GM12874 (cell line): ENCODE data around the gene PRDX6.

ENCODE experiments used
- TF ChIP-seq, protein P1 (sequence below): IDR thresholded peaks from 2 replicates; pipeline ENCODE4 v1.5.1; 2011; ENCODE audit warnings: low read depth, mild to moderate bottlenecking, control low read depth, low read length, moderate library complexity; ENCODE audit not compliant: insufficient read depth

The PRDX6 gene

DNA sequence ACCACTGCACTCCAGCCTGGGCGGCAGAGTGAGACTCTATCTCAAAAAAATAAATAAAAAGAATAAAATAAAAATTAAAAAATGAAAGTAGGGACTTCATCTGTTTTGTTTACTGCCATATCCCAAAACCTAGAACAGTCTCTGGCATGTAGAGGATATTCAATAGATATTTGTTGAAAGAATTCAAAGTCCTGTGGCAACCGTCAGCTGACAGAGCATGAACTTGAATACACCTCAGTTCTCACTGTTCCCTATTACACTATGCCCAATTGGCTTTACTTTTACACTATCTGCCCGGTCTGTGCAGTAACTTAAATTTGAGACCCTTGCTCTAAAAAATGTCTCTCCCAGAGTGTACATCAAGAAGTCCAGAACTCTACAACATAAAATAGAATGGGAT, 46.2 kb downstream of the PRDX6 start:
- TF ChIP-seq, protein P1, sequence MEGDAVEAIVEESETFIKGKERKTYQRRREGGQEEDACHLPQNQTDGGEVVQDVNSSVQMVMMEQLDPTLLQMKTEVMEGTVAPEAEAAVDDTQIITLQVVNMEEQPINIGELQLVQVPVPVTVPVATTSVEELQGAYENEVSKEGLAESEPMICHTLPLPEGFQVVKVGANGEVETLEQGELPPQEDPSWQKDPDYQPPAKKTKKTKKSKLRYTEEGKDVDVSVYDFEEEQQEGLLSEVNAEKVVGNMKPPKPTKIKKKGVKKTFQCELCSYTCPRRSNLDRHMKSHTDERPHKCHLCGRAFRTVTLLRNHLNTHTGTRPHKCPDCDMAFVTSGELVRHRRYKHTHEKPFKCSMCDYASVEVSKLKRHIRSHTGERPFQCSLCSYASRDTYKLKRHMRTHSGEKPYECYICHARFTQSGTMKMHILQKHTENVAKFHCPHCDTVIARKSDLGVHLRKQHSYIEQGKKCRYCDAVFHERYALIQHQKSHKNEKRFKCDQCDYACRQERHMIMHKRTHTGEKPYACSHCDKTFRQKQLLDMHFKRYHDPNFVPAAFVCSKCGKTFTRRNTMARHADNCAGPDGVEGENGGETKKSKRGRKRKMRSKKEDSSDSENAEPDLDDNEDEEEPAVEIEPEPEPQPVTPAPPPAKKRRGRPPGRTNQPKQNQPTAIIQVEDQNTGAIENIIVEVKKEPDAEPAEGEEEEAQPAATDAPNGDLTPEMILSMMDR = no peak

DNA sequence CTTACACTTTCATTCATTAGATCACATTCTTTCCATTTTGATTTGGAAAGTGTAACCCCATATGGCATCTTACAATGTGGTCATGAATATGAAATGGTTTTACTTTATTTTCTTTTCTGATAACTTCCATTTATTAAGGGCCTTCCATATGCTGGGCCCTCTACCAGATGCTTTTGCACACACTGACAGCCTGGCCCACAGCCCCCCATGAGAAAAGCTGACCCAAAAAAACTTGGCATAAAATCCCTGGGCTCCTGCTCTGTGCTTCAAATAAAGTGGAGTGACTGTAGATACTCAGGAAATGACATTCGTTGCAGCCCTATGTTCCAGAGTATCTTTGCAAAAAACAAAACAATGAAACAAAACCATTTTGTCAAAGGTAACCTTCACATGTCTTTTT, 48.8 kb downstream of the PRDX6 start:
- TF ChIP-seq, protein P1 = no peak

DNA sequence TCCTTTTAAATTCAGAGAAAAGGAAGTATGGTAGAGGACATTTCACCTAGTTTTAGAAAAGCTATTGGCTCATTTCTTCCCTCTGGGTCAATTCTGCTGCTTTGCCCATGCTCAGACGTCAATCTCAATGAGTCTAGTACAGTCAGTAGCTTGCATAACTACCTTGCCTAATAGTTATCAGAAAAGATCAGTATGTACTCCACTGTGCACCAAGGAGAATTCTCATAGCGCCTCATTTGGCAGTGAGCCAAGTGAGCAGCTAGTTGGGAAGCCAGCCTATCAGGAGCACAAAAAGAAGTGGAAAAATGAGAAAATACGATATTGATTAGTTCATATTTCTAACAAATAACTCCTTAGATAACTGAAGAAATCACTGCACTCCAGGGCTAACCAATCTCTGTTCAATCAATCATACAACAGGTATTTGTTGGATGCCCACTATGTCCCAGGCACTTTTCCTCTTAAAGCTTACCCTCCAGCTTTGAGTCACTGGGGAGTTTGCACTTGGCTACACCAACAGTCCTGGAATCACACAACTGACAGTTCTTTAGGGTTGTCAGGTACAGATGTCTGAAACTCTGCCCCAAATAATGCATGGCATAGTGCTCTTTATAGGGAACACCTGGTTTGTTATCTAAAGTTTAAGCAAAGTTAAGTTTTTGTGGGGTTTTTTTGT, 50.2 kb downstream of the PRDX6 start:
- TF ChIP-seq, protein P1 = no peak

DNA sequence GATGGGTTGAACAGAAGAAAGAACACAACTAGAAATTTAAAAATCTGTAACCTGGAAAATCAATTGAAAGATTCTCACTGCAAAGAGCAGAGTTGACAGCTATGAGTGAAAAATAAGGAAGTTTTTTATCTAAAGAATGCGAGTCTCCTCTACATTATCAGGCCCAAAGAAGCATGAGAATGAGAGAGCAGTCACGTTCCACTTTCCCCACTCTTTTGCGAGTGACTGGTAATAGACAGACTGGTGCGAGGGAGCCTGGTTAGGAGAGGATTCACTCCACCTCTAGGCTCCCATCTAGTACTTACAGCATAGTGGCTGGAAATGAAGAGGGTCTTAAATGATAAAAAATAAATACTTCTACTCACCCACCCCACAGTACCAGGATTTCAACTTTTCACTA, 52.0 kb downstream of the PRDX6 start:
- TF ChIP-seq, protein P1 = no peak

DNA sequence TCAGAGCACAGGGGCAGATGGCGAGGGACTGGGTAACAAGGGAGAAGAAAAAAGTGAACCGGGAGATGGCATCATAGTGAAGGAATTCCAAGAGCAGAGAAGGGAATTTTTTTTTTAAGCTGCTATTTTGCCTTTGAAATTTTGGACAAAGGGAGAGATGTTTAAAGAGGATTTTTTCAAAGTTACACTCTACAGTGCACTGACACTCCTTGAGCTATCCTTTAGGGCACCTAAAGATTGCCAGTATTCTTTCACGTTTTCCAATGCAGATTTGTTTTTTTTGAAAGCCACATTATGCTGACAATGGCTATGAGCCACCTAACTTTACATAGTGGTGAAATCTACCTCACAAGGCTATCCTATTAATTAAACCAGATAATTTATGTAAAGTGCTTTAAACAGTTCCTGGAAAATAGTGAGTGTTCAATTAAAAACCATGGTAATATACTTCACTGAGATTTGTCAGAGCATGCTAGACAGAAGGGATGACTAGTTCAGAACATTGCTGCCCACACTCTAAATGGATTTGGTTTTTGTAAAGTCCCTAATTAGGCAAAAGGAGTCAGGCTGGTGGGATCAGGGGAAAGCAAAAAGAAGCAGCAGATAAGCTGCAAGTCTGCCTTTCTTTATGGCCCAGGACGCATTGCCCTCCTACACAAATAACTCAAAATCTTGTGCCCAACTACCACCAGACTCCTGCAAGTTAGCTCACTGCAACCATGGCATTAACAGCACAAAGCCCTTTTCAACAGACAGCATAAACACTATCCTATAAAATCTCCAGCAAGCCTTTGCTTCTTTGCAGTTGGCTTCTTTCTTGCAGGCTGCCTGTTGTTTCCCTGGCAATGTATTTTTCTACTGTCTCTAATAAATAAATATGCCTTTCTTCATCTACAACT, 53.9 kb downstream of the PRDX6 start:
- TF ChIP-seq, protein P1 = no peak

DNA sequence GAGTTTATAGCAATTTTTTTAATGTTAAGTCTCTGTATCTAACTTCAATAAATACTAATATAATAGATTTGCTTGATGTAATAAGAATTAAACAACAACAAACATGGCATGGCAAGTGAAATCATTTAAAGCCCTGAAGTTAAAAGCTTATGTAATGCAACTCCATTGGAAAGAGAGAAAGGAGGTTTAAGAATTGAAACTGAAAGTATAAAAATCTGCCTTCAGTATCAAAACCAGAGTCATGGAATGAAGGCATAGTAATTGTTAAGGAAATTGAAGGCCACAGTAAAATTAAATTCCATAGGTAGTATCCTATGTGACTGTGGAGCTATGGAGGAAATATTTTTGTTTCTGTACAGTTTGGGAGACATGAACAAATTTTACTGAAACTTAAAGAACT, 55.1 kb downstream of the PRDX6 start:
- TF ChIP-seq, protein P1 = no peak

DNA sequence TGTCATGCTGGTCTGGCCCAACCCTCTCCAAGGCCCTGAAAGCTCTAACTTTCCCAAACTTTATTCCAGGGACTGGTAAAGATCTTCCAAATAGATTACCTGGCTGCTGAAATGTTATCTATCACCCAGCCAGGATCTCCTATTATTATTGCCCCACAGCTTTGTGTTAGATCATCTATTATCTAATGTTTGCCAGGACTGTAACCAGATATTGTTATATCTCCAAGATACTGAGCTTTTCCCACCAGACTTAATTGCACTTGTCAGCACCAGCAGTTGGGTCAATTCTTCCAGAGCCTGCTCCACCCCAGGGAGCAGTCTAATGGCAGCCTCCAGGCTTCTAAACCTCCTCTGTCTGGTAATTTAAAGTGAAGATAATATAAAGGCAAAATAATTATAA, 59.1 kb downstream of the PRDX6 start:
- TF ChIP-seq, protein P1 = no peak
